HepG2 (cell line): ENCODE measurements around the gene ACAP3. TPM values are rescaled to one million over a fixed set of nuclear protein-coding genes. Genes with fewer than 3 reads are reported as not detected.

Experiments
- ARID3A ChIP-seq: IDR thresholded peaks from 2 replicates; pipeline ENCODE4 v1.6.1; 2012; ENCODE audit warnings: low read depth, low read length, improper control_type of control experiment
- ARNTL ChIP-seq: sonication (generic); formaldehyde crosslinking; IDR thresholded peaks from 2 replicates; pipeline ENCODE4 v1.4.0; 2020; ENCODE audit warnings: mild to moderate bottlenecking, missing genetic modification reagents
- BATF2 ChIP-seq: sonication (generic); formaldehyde crosslinking; IDR thresholded peaks from 2 replicates; pipeline ENCODE4 v1.8.0; 2022; ENCODE audit warnings: mild to moderate bottlenecking, missing genetic modification reagents, moderate library complexity
- BCL3 ChIP-seq: sonication (generic); formaldehyde crosslinking; IDR thresholded peaks from 2 replicates; pipeline ENCODE4 v1.5.1; 2020; ENCODE audit warnings: mild to moderate bottlenecking, missing genetic modification reagents, moderate library complexity
- BHLHE40 ChIP-seq: IDR thresholded peaks from 2 replicates; pipeline ENCODE4 v1.6.1; 2011; ENCODE audit warnings: low read length, improper control_type of control experiment
- CAMTA2 ChIP-seq: sonication (generic); formaldehyde crosslinking; IDR thresholded peaks from 2 replicates; pipeline ENCODE4 v1.4.0; 2020; ENCODE audit warnings: mild to moderate bottlenecking, missing genetic modification reagents, borderline replicate concordance
- CC2D1A ChIP-seq: sonication (generic); formaldehyde crosslinking; IDR thresholded peaks from 2 replicates; pipeline ENCODE4 v1.8.1; 2023; ENCODE audit warnings: mild to moderate bottlenecking, missing genetic modification reagents
- CENPBD1 ChIP-seq: sonication (generic); formaldehyde crosslinking; IDR thresholded peaks from 2 replicates; pipeline ENCODE4 v1.8.0; 2022; ENCODE audit warnings: missing genetic modification reagents, low read depth, mild to moderate bottlenecking, borderline replicate concordance
- HCFC1 ChIP-seq: fragments of 150-350 bp; IDR thresholded peaks from 2 replicates; pipeline ENCODE4 v1.6.1; 2014; ENCODE audit warnings: low read depth, low read length
- KLF16 ChIP-seq, 2 experiments: sonication (generic) in 1 of 2; formaldehyde crosslinking in 1 of 2; IDR thresholded peaks; 2 replicates each; pipeline versions ENCODE4 v1.6.1 to v1.8.0; 2016 to 2023; ENCODE audit warnings: missing genetic modification reagents in 2 of 2, missing compliant biosample characterization in 1 of 2
- NCOA1 ChIP-seq: sonication (generic); formaldehyde crosslinking; IDR thresholded peaks from 2 replicates; pipeline ENCODE4 v1.9.0; 2021; ENCODE audit warnings: missing genetic modification reagents
- NR2F1 ChIP-seq, 2 experiments: fragments of 450-650 bp in 1 of 2; formaldehyde crosslinking in 1 of 2; IDR thresholded peaks; 2 replicates each; pipeline versions ENCODE4 v1.5.0 to v1.6.1; 2016 to 2020; ENCODE audit warnings: mild to moderate bottlenecking in 1 of 2, missing compliant biosample characterization in 1 of 2, missing genetic modification reagents in 1 of 2, moderate library complexity in 1 of 2
- PLRG1 ChIP-seq: fragments of 450-650 bp; conservative IDR thresholded peaks from 2 replicates; pipeline ENCODE4 v1.6.1; 2016
- PTBP1 ChIP-seq: fragments of 200-400 bp; formaldehyde crosslinking; IDR thresholded peaks from 2 replicates; pipeline ENCODE4 v1.6.1; 2018; ENCODE audit warnings: low read length, low read depth; ENCODE audit not compliant: poor library complexity, severe bottlenecking
- TARDBP ChIP-seq: sonication (generic); formaldehyde crosslinking; IDR thresholded peaks from 2 replicates; pipeline ENCODE4 v1.8.0; 2022; ENCODE audit warnings: mild to moderate bottlenecking, missing genetic modification reagents
- TFDP1 ChIP-seq: IDR thresholded peaks from 2 replicates; pipeline ENCODE4 v1.6.1; 2016; ENCODE audit warnings: missing compliant biosample characterization, missing genetic modification reagents, borderline replicate concordance
- THAP11 ChIP-seq: IDR thresholded peaks from 2 replicates; pipeline ENCODE4 v1.6.1; 2016; ENCODE audit warnings: missing biosample characterization, missing genetic modification reagents
- ZBTB1 ChIP-seq: sonication (generic); formaldehyde crosslinking; IDR thresholded peaks from 2 replicates; pipeline ENCODE4 v1.4.0; 2020; ENCODE audit warnings: missing genetic modification reagents, borderline replicate concordance
- ZC3H4 ChIP-seq: sonication (generic); formaldehyde crosslinking; IDR thresholded peaks from 2 replicates; pipeline ENCODE4 v1.4.0; 2020; ENCODE audit warnings: missing genetic modification reagents, borderline replicate concordance
- ZKSCAN1 ChIP-seq: fragments of 150-350 bp; IDR thresholded peaks from 2 replicates; pipeline ENCODE4 v1.6.1; 2014; ENCODE audit warnings: low read length
- ZNF124 ChIP-seq: sonication (generic); formaldehyde crosslinking; IDR thresholded peaks from 2 replicates; pipeline ENCODE4 v1.4.0; 2020; ENCODE audit warnings: missing genetic modification reagents
- ZNF138 ChIP-seq: sonication (generic); formaldehyde crosslinking; IDR thresholded peaks from 2 replicates; pipeline ENCODE4 v1.5.0; 2020; ENCODE audit warnings: mild to moderate bottlenecking, low read depth, missing genetic modification reagents
- ZNF569 ChIP-seq: sonication (generic); formaldehyde crosslinking; IDR thresholded peaks from 2 replicates; pipeline ENCODE4 v1.5.0; 2020; ENCODE audit warnings: mild to moderate bottlenecking, missing genetic modification reagents, moderate library complexity, borderline replicate concordance
- ZNF674 ChIP-seq: sonication (generic); formaldehyde crosslinking; IDR thresholded peaks from 2 replicates; pipeline ENCODE4 v1.5.0; 2020; ENCODE audit warnings: low read depth, mild to moderate bottlenecking, missing genetic modification reagents
- polyA plus RNA-seq, 8 experiments: library from polyadenylated mRNA; depleted of rRNA in 3 of 8; stranded (reverse) in 7 of 8; unstranded in 1 of 8; fragments of >200 nt; fragmentation: Illumina TruSeq in 4 of 8; extraction: Trizol in 4 of 8; gene quantifications; 2 replicates each; pipeline versions ENCODE4 v1.2.1 to v1.2.3, GENCODE V29; 2011 to 2016; ENCODE audit warnings: low read depth in 4 of 8, missing spikeins in 1 of 8, mixed read lengths in 1 of 8; ENCODE audit not compliant: insufficient read depth in 1 of 8
- total RNA-seq, 5 experiments: library from RNA; depleted of rRNA; stranded (reverse); fragments of >200 nt; fragmentation: Illumina TruSeq; extraction: Trizol; gene quantifications; 2 replicates each; pipeline ENCODE4 v1.2.3, GENCODE V29; 2016; ENCODE audit warnings: low read depth in 1 of 5

The ACAP3 gene
- total and polyA plus RNA-seq, 2 of the 13 experiments (the other 11 are each of a cell fraction or from before 2014, with no cell fraction given) = 29.4 to 50.8 TPM

GRCh38 chr1:1324524-1325287, 17.0 kb upstream of the ACAP3 start, which contains the start of the genes CPTP and INTS11 (continued):
- TF ChIP-seq TFDP1 (CRISPR knock-in tag) = no peak; the same call in 1 of the 2 replicates
- no peak for TF ChIP-seq CENPBD1 (CRISPR knock-in tag)
- TF ChIP-seq CC2D1A (CRISPR knock-in tag) = no peak
- no peak for TF ChIP-seq ZC3H4 (CRISPR knock-in tag)
- peak; percentile 46 to 48; a peak in 1 of 4 replicates for TF ChIP-seq NR2F1 (CRISPR knock-in tag; IDR thresholded peaks at IDR 0.05)
- peak in 1 of 2 experiments; percentile 12; a peak in 1 of 4 replicates for TF ChIP-seq KLF16 (CRISPR knock-in tag; IDR thresholded peaks at IDR 0.05)
- no peak for TF ChIP-seq ARNTL (CRISPR knock-in tag)
- no peak for TF ChIP-seq CAMTA2
- TF ChIP-seq PLRG1 = no peak
- no peak for TF ChIP-seq TARDBP
- TF ChIP-seq ZNF569 (CRISPR knock-in tag) = no peak
- no peak for TF ChIP-seq ZNF124 (CRISPR knock-in tag)
- no peak for TF ChIP-seq ARID3A
- TF ChIP-seq ZBTB1 (CRISPR knock-in tag) = no peak
- TF ChIP-seq NCOA1 (CRISPR knock-in tag) = peak; percentile 30; the same call in 1 of the 2 replicates
- 0 out of 2 replicates have a peak, but pooled peaks have one; percentile 70 for TF ChIP-seq ZNF138 (CRISPR knock-in tag)
- TF ChIP-seq PTBP1 = no peak
- TF ChIP-seq BCL3 = no peak; the same call in 1 of the 2 replicates
- TF ChIP-seq ZNF674 (CRISPR knock-in tag) = no peak
- no peak for TF ChIP-seq ZKSCAN1
- no peak for TF ChIP-seq BATF2 (CRISPR knock-in tag)
- TF ChIP-seq THAP11 (CRISPR knock-in tag) = peak; percentile 85
- TF ChIP-seq BHLHE40 = 0 out of 2 replicates have a peak, but pooled peaks have one; percentile 4
- TF ChIP-seq HCFC1 = no peak; the same call in 1 of the 2 replicates
